ENCODE data around the gene CDH13. TPM values are rescaled to one million over a fixed set of nuclear protein-coding genes. Genes with fewer than 3 reads are reported as not detected.

The CDH13 gene
- total and polyA plus RNA-seq, 2 of the 8 experiments (the other 6 are each of a cell fraction or from before 2014, with no cell fraction given) = 2.3 to 2.4 TPM

- Histone ChIP-seq H2BK12ac (ENCODE audit: low read depth, low read length) (no peak overlapping the region), H3K4ac (replicated peaks; ENCODE audit: insufficient read length, low read depth, low read length) (no peak overlapping the region), H3K79me2 (ENCODE audit: control insufficient read depth in 1 of 2, insufficient read depth in 2 of 2, low read length in 2 of 2) (no peaks in the 10 kb centered on the region), H2BK20ac (ENCODE audit: low read length) (no peak overlapping the region), H3K4me3 (ENCODE audit: extremely low read depth in 1 of 4, insufficient read depth in 2 of 4, low read depth in 3 of 4, low read length in 4 of 4) (no peak overlapping the region), H4K20me1 (replicated peaks in 1 of 2; ENCODE audit: control insufficient read depth in 1 of 2, insufficient read depth in 2 of 2, low read length in 2 of 2) (no peaks in the 10 kb centered on the region), H3K4me2 (ENCODE audit: insufficient read depth in 1 of 2, low read depth in 2 of 2, low read length in 2 of 2) (no peak overlapping the region), H3K14ac (ENCODE audit: insufficient read length) (no peak overlapping the region), H3K18ac (ENCODE audit: extremely low read depth, low read length) (no peak overlapping the region), H3K56ac (replicated peaks; ENCODE audit: insufficient read length, low read depth, low read length) (no peak overlapping the region), H2BK120ac (replicated peaks; ENCODE audit: low read depth, low read length) (no peak overlapping the region), H4K5ac (ENCODE audit: insufficient read length, low read depth, low read length) (no peak overlapping the region), H3K27ac (ENCODE audit: low read depth, low read length) (no peak overlapping the region), H3K9me3 (ENCODE audit: insufficient read depth in 2 of 2, low read depth in 1 of 2, low read length in 1 of 2) (peaks cover 0 to 4% of the 10 kb centered on the region in 2 experiments; a peak in 3 of 4 replicates), H2BK5ac (ENCODE audit: low read depth, low read length) (no peak overlapping the region), H3K9ac (replicated peaks in 1 of 4; ENCODE audit: extremely low read depth in 1 of 4, low read depth in 3 of 4, low read length in 3 of 4) (no peak overlapping the region), H2AFZ (ENCODE audit: low read length) (no peak overlapping the region), H3K36me3 (ENCODE audit: control insufficient read depth in 2 of 4, insufficient read depth in 4 of 4, low read length in 3 of 4) (no peaks in the 10 kb centered on the region), H3K23ac (ENCODE audit: insufficient read length) (no peak overlapping the region), H2BK15ac (ENCODE audit: low read length) (no peak overlapping the region), H3K79me1 (ENCODE audit: low read depth, low read length) (no peaks in the 10 kb centered on the region), H4K8ac (ENCODE audit: extremely low read depth, insufficient read depth, low read length) (no peak overlapping the region), H3K27me3 (replicated peaks in 1 of 4; ENCODE audit: control insufficient read depth in 3 of 4, extremely low read depth in 1 of 4, insufficient read depth in 3 of 4, low read length in 3 of 4) (no peaks in the 10 kb centered on the region), H4K91ac (replicated peaks; ENCODE audit: insufficient read length, low read length) (no peak overlapping the region), H3K4me1 (replicated peaks in 1 of 4; ENCODE audit: control insufficient read depth in 3 of 4, insufficient read depth in 4 of 4, low read length in 3 of 4) (peaks cover 0 to 8% (median 3%) of the 10 kb centered on the region in 4 experiments; a peak in 3 of 7 replicates), H2AK5ac (ENCODE audit: low read depth, low read length) (no peak overlapping the region), H3K23me2 (ENCODE audit: low read depth, low read length) (no peaks in the 10 kb centered on the region)
- no peak for TF ChIP-seq SP4 (IDR thresholded peaks at IDR 0.05; ENCODE audit: low read length)
- no peak for TF ChIP-seq USF2 (IDR thresholded peaks at IDR 0.05; ENCODE audit: low read length)
- no peak for TF ChIP-seq KDM1A (IDR thresholded peaks at IDR 0.05; ENCODE audit: borderline replicate concordance, low read length)
- no peak for TF ChIP-seq RBBP5 (IDR thresholded peaks at IDR 0.05; ENCODE audit: borderline replicate concordance, low read depth, low read length)
- POLR2A ChIA-PET (ENCODE audit: partially characterized antibody) = no interaction called here
- CTCF ChIA-PET (ENCODE audit: partially characterized antibody) = interaction anchor here (0.7 kb wide), 1 partner anchor 929 kb away, joined by 3 read pairs; no protein-coding TSS in a partner anchor
- no peak for DNase-seq (ENCODE audit: low read depth in 1 of 2, low spot score in 2 of 2)
- 75% methylated on average over 2 of the region's 2 CpGs; no CpG with 5 or more reads in 1 of the 2 experiments for WGBS, 2 experiments (ENCODE audit: extremely low coverage in 1 of 2, insufficient coverage in 1 of 2, insufficient read length in 1 of 2, insufficient replicate concordance in 2 of 2, low coverage in 1 of 2, low lambda C conversion rate in 2 of 2, missing lambda C conversion rate in 1 of 2)
- FAIRE-seq = no peak
Observed at GRCh38 chr16:82820855-82821254, 194.1 kb downstream of the CDH13 start.
